ENCODE results near the gene TTC34. TPM values are rescaled to one million over a fixed set of nuclear protein-coding genes. Genes with fewer than 3 reads are reported as not detected.

TTC34 gene
- total RNA-seq, 1 donor from 2014 or later: 0.94 TPM

DNA sequence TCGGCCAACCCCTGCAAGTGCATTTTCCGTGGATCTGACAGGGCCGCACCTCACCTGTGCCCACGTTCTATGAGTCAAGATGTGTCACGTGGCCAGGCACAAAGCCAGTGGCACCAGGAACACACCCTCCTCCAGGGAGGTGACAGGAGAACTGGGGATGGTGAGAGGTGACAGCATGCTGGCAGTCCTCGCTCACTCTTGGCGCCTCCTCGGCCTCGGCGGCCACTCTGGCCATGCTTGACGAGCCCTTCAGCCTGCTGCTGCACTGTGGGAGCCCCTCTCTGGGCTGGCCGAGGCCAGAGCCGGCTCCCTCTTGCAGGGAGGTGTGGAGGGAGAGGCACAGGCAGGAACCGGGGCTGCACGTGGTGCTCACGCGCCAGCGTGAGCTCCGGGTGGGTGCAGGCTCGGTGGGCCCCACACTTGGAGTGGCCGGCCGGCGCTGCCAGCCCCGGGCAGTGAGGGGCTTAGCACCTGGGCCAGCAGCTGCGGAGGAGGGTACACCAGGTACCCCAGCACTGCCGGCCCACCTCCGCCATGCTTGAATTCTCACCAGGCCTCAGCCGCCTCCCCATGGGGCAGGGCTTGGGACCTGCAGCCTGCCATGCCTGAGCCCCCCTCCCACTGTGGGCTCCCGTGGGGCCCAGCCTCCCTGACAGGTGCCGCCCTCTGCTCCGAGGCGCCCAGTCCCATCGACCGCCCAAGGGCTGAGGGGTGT lies 11.6 kb upstream of the TTC34 start:
- H3K36me3 Mint-ChIP-seq (ENCODE audit: low read depth): no peaks in the 10 kb centered on the region
- H3K27ac Mint-ChIP-seq: no peak overlapping the region
- DNase-seq (ENCODE audit: low spot score): no peak
- intact Hi-C loops (cut with micrococcal nuclease): no loop called here
- H3K9me3 Mint-ChIP-seq: no peaks in the 10 kb centered on the region
- H3K4me3 Mint-ChIP-seq (ENCODE audit: low read depth): no peak overlapping the region
- no peaks in the 10 kb centered on the region for H3K27me3 Mint-ChIP-seq (ENCODE audit: low read depth)
- no peaks in the 10 kb centered on the region for H3K4me1 Mint-ChIP-seq (ENCODE audit: low read depth)

DNA sequence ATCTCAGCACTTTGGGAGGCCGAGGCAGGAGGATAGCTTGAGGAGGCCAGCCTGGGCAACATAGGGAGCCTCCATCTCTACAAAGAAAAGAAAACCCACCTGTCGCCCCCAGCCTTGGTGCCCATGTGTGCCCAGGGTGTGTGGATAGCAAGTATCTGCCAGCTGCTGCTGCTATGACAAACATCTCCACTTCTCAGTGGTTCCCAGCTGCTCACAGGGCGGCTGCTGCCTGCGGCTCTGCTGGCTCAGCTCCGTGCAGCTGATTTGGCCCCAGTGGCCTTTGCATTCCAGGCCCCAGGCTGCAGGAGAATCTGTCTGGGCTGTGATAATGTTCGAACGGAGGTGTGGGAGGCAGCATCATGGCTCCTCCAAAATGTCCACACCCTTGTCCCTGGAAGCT lies 10.6 kb upstream of the TTC34 start:
- no peaks in the 10 kb centered on the region for H3K27me3 Mint-ChIP-seq (ENCODE audit: low read depth)
- no peak overlapping the region for H3K4me3 Mint-ChIP-seq (ENCODE audit: low read depth)
- H3K4me1 Mint-ChIP-seq (ENCODE audit: low read depth): no peaks in the 10 kb centered on the region
- no peak for DNase-seq (ENCODE audit: low spot score)
- H3K27ac Mint-ChIP-seq: no peak overlapping the region
- H3K9me3 Mint-ChIP-seq: no peaks in the 10 kb centered on the region
- no peaks in the 10 kb centered on the region for H3K36me3 Mint-ChIP-seq (ENCODE audit: low read depth)
- intact Hi-C loops (cut with micrococcal nuclease): no loop called here

DNA sequence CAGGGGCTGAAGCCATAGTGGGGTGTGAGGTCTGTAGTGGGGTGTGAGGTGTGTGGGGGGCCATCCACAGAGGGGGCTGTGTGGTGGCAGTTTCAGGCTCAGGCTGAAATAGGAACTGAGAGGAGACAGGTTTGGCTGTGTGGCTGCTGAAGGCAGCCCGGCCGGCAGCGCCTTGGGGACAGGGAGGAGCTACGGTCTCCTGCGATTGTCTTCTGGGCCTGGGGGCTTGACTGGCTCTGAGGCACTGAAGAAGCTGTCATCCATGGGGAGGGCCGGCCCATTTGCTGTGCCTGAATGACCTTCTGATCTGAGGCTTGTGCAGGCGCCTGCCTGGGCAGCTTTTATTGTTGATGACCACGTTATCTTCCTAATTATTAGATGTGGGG lies 10.0 kb upstream of the TTC34 start:
- no peak overlapping the region for H3K27ac Mint-ChIP-seq
- H3K36me3 Mint-ChIP-seq (ENCODE audit: low read depth): no peaks in the 10 kb centered on the region
- H3K9me3 Mint-ChIP-seq: no peaks in the 10 kb centered on the region
- no peak for DNase-seq (ENCODE audit: low spot score)
- no peak overlapping the region for H3K4me3 Mint-ChIP-seq (ENCODE audit: low read depth)
- H3K4me1 Mint-ChIP-seq (ENCODE audit: low read depth): no peaks in the 10 kb centered on the region
- H3K27me3 Mint-ChIP-seq (ENCODE audit: low read depth): no peaks in the 10 kb centered on the region
- intact Hi-C loops (cut with micrococcal nuclease): no loop called here

DNA sequence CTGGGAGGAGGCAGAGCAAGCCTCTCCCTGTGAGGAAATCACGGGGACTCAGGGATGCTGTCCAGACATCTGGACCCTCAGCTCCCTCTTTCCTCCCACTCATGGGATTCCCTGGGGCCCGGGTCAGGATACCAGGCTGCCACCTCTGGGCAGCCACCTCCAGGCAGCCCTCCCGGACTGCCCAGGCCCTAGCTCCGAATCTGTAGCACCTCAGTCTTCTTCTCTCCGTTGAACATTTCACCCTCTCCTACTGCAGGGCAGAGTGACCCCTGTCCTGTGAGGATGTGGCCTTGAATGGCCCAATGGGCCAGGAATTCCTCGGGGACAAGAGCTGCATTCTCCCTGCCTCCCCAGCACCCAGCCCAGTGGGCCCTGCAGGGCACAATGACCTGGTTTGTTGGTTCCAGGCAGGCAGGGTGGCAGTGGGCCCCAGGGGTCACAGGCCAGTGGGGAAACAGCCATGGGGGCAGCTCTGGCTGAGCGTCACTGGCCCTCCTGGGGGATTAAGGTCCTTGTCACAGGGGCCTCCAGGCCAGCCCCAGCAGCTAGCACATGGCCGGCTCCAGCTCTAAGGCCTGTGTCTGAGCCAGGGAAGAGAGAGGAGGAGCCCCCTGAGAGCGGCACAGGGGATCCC lies 9.5 kb upstream of the TTC34 start:
- Mint-ChIP-seq H3K4me1 (ENCODE audit: low read depth) (no peaks in the 10 kb centered on the region), H3K36me3 (ENCODE audit: low read depth) (no peaks in the 10 kb centered on the region), H3K9me3 (no peaks in the 10 kb centered on the region), H3K27me3 (ENCODE audit: low read depth) (no peaks in the 10 kb centered on the region), H3K4me3 (ENCODE audit: low read depth) (no peak overlapping the region), H3K27ac (no peak overlapping the region)
- intact Hi-C loops (cut with micrococcal nuclease): no loop called here
- DNase-seq (ENCODE audit: low spot score): no peak

DNA sequence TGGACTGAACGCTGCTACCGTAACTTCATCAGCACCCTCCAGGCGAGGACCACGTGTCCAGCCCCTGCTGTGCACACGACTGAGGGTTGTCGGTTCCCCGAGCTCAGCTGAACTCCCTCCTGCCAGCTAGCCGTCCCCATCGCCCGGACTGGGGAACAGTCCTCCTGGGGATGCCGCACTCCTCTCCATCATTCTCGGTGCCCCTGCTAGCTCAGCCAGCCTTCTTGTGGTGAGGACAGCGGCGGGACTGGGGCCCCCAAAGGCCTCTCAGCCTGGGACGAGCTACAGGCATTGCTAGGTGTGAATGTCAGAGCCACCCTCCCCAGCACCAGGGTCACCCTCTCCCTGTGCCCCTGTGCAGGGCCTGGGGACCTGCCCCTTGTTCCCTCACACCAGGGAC lies 8.8 kb upstream of the TTC34 start:
- Mint-ChIP-seq H3K27ac (no peak overlapping the region), H3K9me3 (no peaks in the 10 kb centered on the region), H3K4me3 (ENCODE audit: low read depth) (no peak overlapping the region), H3K4me1 (ENCODE audit: low read depth) (no peaks in the 10 kb centered on the region), H3K36me3 (ENCODE audit: low read depth) (no peaks in the 10 kb centered on the region), H3K27me3 (ENCODE audit: low read depth) (no peaks in the 10 kb centered on the region)
- no peak for DNase-seq (ENCODE audit: low spot score)
- intact Hi-C loops (cut with micrococcal nuclease): no loop called here

DNA sequence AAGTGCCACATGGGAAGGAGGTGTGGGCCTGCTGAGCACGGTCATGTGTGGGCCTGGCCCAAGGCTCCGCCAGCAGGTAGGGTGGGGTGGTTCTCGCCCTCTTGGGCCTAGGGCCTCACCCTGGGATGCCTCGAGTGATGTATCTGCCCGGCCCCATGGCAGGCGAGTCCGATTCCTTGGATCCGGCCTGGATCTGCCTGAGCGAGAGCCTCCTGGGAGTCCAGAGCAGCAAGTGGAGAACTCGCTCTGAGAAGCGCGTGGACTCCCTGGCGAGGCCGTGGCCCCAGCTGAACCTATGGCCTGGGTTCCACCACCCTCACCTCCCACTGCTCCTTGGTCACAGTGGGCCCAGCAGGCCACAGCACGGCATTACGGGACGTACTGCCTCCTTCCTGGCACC lies 8.2 kb upstream of the TTC34 start:
- H3K27me3 Mint-ChIP-seq (ENCODE audit: low read depth): no peaks in the 10 kb centered on the region
- DNase-seq (ENCODE audit: low spot score): no peak
- no peak overlapping the region for H3K27ac Mint-ChIP-seq
- no peaks in the 10 kb centered on the region for H3K36me3 Mint-ChIP-seq (ENCODE audit: low read depth)
- intact Hi-C loops (cut with micrococcal nuclease): no loop called here
- H3K4me3 Mint-ChIP-seq (ENCODE audit: low read depth): no peak overlapping the region
- no peaks in the 10 kb centered on the region for H3K9me3 Mint-ChIP-seq
- H3K4me1 Mint-ChIP-seq (ENCODE audit: low read depth): no peaks in the 10 kb centered on the region

DNA sequence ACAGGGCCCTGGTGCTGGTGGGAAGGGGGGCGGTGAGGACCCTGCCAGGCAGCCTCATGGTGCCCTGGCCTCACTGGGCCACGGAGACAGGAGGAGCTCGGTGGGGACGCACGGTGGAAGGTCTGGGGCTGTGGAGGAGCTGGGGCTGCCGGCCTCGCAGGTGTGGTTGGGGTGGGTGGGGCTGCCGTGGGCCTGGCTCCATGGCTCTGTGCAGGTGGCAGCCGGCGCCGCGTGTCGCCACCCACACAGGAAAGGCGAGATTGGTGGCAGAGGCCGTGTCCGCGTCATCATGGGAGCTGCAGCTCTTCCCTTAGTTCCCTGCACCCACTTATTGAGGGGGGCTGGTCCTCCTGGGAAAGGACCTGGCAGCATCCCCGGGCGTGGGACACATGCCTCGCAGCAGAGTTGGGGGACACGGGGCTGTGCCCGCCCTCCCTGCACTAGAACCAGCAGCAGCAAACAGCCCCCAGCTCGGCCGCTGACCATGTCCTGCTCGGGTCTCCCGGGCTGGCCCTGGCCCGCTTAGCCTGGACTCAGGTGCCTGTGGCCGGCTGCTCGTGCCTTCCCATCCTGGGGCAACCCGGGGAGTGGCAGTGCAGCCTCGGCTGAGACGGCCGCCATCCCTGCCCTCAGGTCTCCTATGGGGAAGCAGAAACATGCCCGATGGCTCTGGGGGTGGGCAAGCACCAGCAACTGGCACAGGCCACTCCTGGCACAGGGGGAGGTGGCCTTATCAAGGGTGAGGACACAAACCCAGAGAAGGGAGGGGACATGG lies 7.5 kb upstream of the TTC34 start:
- DNase-seq (ENCODE audit: low spot score): no peak
- no peaks in the 10 kb centered on the region for H3K4me1 Mint-ChIP-seq (ENCODE audit: low read depth)
- H3K36me3 Mint-ChIP-seq (ENCODE audit: low read depth): no peaks in the 10 kb centered on the region
- no peaks in the 10 kb centered on the region for H3K27me3 Mint-ChIP-seq (ENCODE audit: low read depth)
- intact Hi-C loops (cut with micrococcal nuclease): no loop called here
- no peaks in the 10 kb centered on the region for H3K9me3 Mint-ChIP-seq
- no peak overlapping the region for H3K27ac Mint-ChIP-seq
- H3K4me3 Mint-ChIP-seq (ENCODE audit: low read depth): no peak overlapping the region

DNA sequence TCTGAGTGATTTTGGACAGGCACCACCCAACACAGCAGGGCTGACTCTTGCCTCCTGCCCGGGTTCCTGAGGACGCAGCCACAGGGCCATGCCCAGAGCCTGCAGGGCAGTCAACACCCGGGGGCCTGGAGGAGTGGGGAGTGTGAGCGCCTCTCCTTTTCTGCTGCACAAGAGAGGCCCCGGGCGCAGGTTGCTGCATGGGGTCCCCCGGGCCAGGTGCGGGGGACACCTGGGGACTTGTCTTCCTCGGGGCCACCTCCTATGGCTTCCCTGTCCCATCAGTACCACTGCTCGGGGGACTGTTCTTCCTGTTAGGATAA lies 6.9 kb upstream of the TTC34 start:
- Mint-ChIP-seq H3K4me3 (ENCODE audit: low read depth) (no peak overlapping the region), H3K9me3 (no peaks in the 10 kb centered on the region), H3K27me3 (ENCODE audit: low read depth) (no peaks in the 10 kb centered on the region), H3K36me3 (ENCODE audit: low read depth) (no peaks in the 10 kb centered on the region), H3K4me1 (ENCODE audit: low read depth) (no peaks in the 10 kb centered on the region), H3K27ac (no peak overlapping the region)
- no peak for DNase-seq (ENCODE audit: low spot score)
- intact Hi-C loops (cut with micrococcal nuclease): no loop called here

GRCh38 chr1:2807678-2808385 lies 6.3 kb upstream of the TTC34 start:
- Mint-ChIP-seq H3K36me3 (ENCODE audit: low read depth) (no peaks in the 10 kb centered on the region), H3K4me1 (ENCODE audit: low read depth) (no peaks in the 10 kb centered on the region), H3K4me3 (ENCODE audit: low read depth) (no peak overlapping the region), H3K27ac (no peak overlapping the region), H3K9me3 (no peaks in the 10 kb centered on the region), H3K27me3 (ENCODE audit: low read depth) (no peaks in the 10 kb centered on the region)
- intact Hi-C loops (cut with micrococcal nuclease): no loop called here
- DNase-seq (ENCODE audit: low spot score): no peak

- Mint-ChIP-seq H3K27ac (no peak overlapping the region), H3K4me3 (ENCODE audit: low read depth) (no peak overlapping the region), H3K4me1 (ENCODE audit: low read depth) (no peaks in the 10 kb centered on the region), H3K9me3 (no peaks in the 10 kb centered on the region), H3K27me3 (ENCODE audit: low read depth) (no peaks in the 10 kb centered on the region), H3K36me3 (ENCODE audit: low read depth) (no peaks in the 10 kb centered on the region)
- DNase-seq (ENCODE audit: low spot score): no peak
- intact Hi-C loops (cut with micrococcal nuclease): no loop called here
Measured at GRCh38 chr1:2807036-2807435, 5.5 kb upstream of the TTC34 start.

GRCh38 chr1:2806591-2806990 lies 5.1 kb upstream of the TTC34 start:
- intact Hi-C loops (cut with micrococcal nuclease): no loop called here
- Mint-ChIP-seq H3K36me3 (ENCODE audit: low read depth) (no peaks in the 10 kb centered on the region), H3K4me3 (ENCODE audit: low read depth) (no peak overlapping the region)

DNA sequence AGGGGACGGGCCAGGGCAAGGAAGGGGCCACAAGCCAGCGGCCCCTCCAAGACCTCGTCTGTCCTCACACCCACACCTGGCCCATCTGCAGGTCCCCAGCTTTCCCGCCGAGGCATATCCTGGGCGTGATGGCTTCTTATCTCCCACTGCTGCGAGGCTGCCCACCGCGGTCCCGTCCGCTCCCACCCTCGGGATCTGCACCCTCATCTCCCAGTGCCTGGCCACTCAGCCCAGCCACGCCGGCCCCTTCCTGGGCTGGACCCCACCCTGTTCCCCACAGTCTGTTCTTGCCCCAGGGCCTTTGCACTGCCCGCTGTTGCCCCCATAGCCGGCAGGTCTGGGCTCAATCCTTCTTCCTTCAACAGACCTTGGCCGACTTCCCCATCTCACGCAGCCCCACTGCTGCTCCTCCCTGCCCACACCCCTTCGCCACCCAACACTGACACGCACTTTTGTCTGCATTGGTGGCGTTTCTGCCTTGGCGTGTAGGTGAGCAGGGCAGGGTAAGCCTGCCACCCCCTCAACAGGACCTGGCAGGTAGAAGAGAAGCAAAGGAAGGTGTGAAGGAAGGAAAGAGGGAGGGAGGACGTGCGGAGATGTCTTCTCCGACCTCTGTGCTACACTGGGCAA lies 4.4 kb upstream of the TTC34 start:
- intact Hi-C loops (cut with micrococcal nuclease): no loop called here
- no peaks in the 10 kb centered on the region for H3K27me3 Mint-ChIP-seq (ENCODE audit: low read depth)

More at GRCh38 chr1:2806591-2806990, 5.1 kb upstream of the TTC34 start:
- DNase-seq (ENCODE audit: low spot score): no peak
- Mint-ChIP-seq H3K27ac (no peak overlapping the region), H3K27me3 (ENCODE audit: low read depth) (no peaks in the 10 kb centered on the region), H3K9me3 (no peaks in the 10 kb centered on the region), H3K4me1 (ENCODE audit: low read depth) (no peaks in the 10 kb centered on the region)

More for the DNA sequence above, 4.4 kb upstream of the TTC34 start:
- Mint-ChIP-seq H3K36me3 (ENCODE audit: low read depth) (no peaks in the 10 kb centered on the region), H3K4me1 (ENCODE audit: low read depth) (no peaks in the 10 kb centered on the region), H3K9me3 (no peaks in the 10 kb centered on the region), H3K27ac (no peak overlapping the region), H3K4me3 (ENCODE audit: low read depth) (no peak overlapping the region)
- no peak for DNase-seq (ENCODE audit: low spot score)
